HG03135 (cell line): ENCODE results near the gene CREB3.
A peak's percentile ranks its signal among the peaks of the same experiment; 100 is the strongest.

Experiments
- ATAC-seq: cut with Tn5 transposase; IDR thresholded peaks from one replicate; pipeline ENCODE4 v1.9.1; 2021; ENCODE audit warnings: mild to moderate bottlenecking, moderate library complexity; ENCODE audit not compliant: unreplicated experiment

Gene CREB3

GRCh38 chr9:35725362-35725761, 7.1 kb upstream of the CREB3 start:
- ATAC-seq: no peak

DNA sequence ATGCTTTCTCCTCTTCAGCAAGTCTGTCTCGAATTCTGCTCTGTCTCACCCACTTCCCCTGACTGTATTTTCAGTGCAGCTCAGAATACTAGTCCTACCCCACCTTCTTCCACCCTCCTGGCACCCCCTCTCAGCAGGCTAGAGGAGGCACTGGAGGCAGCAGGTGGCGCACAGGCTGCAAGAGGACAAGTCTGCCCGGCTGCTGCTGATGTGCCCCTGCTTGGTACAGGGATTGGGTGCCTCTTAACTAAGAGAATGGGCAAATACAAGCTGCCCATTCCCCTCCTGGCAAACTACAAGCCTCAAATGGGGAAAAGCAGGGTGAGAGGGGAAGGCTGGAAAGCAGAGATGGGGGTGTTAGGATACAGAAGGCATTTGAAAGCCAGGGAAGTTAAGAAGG, 5.5 kb upstream of the CREB3 start:
- no peak for ATAC-seq

DNA sequence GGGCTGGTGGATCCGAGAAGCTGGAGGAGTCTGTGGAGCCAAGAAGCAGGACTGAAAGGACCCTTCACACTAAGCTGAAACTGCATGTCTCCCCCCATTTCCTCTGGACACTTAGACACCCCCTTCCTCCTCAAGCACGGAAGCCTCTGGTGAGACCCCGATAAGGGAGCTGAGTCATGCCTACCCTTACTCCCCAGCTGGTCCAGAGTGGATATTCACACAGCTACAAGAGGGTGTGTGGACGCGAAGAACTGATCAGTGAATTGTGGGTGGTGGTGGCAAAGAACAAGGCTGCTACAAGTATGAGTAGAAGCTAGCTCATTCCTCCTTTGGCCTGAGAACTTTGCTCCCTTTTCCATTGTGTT, 4.8 kb upstream of the CREB3 start:
- ATAC-seq: no peak

- no peak for ATAC-seq
Observed at GRCh38 chr9:35728041-35728971, 4.2 kb upstream of the CREB3 start.

GRCh38 chr9:35729101-35729500, 3.4 kb upstream of the CREB3 start:
- ATAC-seq: no peak

GRCh38 chr9:35729700-35730485, 2.6 kb upstream of the CREB3 start:
- no peak for ATAC-seq

GRCh38 chr9:35730486-35730854, 2.0 kb upstream of the CREB3 start:
- no peak for ATAC-seq

DNA sequence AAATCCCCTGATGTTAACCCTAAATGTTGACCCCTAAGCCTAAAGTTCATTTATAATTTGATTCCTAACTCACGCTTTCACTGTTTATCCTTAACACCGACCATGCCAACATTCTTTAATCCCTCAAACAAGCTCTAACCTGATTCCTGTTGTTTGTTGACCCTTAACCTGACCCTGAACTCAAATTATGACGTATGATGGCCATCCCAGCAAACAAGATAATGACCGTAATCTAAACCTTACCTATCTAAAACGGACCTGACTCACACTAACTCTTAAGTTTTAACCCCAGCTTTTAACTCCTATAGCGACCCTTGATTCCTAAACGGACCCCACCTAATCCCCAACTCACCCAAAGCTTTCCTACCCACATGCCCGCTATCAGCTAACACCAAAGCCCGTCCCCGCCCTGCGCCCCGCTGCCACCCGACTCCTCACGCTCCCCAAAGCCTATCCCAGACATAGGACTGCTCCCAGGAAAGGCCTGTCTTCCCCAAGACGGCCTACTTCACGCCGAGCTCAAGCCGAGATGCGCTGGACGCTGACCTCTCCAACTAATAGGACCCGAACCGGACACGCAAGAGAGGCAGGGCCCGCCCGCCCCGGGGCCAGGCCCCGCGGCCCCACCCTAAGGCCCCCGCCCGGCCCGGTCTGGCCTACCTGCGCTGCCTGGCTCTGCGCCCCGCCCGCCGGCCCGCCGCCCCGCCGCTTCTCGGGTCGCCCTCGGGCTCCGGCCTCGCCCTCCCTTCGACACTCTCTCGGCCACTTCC, 866 bp upstream of the CREB3 start:
- no peak for ATAC-seq

DNA sequence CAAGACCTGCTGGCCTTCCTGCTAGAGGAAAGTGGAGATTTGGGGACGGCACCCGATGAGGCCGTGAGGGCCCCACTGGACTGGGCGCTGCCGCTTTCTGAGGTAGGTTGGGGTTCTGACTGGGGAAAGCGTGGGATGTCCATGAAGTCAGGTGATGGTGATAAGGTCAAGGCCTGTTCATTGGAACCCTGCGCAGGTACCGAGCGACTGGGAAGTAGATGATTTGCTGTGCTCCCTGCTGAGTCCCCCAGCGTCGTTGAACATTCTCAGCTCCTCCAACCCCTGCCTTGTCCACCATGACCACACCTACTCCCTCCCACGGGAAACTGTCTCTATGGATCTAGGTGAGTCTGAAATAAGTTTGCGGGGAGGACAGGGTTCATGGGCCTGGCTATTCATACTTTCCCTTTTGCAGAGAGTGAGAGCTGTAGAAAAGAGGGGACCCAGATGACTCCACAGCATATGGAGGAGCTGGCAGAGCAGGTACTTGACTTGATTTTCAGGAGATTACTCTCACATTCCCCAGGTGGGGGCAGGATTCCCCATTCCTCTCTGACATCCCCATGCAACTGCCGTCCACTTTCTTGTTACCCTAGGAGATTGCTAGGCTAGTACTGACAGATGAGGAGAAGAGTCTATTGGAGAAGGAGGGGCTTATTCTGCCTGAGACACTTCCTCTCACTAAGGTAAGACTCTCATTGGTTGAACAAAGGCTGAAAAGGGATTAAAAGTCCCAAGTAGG, 505 bp downstream of the CREB3 start:
- peak; percentile 7 for ATAC-seq

- no peak for ATAC-seq
Observed at GRCh38 chr9:35734096-35734495, 1.6 kb downstream of the CREB3 start.

DNA sequence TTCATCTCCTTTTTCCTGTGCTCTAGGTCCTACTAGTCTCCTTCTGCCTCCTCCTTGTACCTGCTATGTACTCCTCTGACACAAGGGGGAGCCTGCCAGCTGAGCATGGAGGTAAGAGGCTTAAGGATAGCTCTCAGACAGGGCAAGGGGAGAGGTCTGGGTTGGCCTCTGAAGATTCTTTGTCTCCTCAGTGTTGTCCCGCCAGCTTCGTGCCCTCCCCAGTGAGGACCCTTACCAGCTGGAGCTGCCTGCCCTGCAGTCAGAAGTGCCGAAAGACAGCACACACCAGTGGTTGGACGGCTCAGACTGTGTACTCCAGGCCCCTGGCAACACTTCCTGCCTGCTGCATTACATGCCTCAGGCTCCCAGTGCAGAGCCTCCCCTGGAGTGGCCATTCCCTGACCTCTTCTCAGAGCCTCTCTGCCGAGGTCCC, 3.8 kb downstream of the CREB3 start:
- ATAC-seq: no peak

DNA sequence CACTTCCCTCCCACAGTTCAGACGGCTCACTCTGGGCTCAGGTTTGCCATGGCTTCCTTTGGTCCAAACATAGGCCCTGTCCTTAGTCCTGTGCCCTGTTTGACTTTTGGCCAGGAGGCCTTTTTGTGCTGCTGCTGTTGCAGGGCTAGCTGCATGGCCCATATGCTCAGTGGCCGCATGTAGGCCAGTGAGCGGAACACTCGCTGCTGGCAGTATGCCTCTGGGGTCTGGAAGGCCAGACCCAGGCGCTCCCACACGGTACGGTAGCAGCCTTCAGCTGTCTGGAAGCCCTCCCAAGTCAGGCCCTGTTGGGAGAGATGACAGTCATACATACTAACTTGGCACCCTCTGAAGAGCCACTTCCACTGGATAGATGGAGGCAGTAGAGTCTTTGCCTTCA, 4.7 kb downstream of the CREB3 start:
- no peak for ATAC-seq

- no peak for ATAC-seq
Observed at GRCh38 chr9:35738186-35738585, 5.7 kb downstream of the CREB3 start.

DNA sequence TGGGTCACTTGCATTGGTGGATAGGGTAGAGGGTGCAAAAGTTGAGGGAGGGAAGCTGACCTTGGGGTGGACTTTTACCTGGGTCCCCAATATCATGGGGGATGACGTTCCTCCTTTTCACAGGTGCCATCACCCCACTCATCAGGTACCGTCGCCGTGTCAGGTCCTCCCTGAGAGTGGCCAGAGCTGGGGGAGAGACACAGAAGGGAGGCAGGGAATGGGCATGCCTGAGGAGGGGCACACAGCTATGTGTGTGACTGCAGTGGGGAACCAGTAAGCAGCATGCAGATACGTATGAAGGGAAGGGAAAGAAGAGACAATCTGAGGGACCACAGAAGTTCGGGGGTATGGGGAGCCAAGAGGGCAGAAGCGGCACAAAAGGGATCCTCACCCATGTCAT, 6.5 kb downstream of the CREB3 start:
- ATAC-seq: no peak

DNA sequence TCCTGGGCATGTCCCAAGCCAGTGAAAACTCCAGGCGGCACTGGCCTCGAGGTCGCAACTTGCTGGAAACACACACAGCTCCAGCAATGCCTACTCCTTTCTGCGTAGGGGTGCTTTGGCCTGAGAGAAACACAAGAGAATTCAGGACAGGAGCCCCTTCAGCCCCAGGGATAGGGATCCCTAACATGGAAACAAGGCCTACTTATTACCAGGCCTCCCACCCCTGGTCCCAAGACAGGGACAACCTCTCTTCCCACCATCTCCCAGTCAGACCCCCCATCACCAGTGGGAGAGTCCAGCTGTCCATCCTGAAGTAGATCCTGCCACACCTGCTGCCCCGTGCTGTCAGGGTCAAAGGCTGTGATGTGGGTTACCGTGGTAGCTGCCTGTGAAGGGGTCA, 7.8 kb downstream of the CREB3 start:
- ATAC-seq: no peak

DNA sequence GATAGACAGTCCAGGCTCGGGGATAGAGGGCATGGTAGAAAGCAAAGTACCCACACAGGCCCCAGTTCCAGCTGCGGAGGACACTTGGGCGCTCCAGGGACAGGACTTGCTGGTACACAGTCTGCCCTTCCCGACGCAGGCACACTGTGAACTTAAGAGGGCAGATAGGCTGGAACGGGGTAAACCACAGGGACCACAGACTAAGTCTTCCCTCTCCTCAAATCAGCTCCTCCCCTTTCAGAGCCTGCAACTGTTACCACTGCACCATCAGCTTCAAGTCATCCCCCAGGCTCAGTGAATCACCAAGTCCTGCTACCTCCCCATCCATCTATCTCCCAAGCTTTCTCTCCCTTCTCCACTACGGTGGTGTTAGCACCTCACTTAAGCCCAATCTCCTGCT, 9.3 kb downstream of the CREB3 start:
- ATAC-seq: no peak

GRCh38 chr9:35743452-35743851, 11.0 kb downstream of the CREB3 start:
- ATAC-seq: no peak

DNA sequence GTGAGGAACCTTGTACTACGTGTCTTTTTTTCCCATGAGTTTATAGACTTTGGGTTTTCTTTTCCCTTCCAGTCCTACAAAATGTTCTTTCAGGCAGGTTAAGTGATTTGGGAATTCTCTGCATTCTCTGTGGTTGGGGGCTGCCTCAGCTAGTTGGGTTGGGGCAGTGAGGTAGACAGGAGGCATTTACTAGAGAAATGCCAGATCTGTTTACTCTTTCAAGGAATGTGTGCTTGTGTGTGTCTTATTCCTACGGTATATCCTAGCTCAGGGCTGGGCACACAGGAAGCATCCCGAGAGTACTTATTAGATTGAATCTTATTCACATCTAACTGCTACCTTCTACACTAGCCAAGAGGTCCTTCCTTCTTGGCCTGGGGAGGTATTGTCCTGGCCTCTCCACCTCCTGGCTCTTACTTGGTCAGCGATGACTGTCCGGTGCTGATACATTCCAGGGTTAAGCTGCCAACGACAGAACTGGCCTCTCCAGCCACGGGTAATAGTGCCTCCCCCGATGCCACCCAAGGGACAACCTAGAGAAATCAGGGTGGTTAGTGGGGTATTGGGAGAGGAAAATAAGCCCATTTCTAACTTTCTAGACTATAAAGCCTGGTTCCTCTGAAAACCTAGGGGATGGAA, 11.5 kb downstream of the CREB3 start:
- ATAC-seq: no peak

DNA sequence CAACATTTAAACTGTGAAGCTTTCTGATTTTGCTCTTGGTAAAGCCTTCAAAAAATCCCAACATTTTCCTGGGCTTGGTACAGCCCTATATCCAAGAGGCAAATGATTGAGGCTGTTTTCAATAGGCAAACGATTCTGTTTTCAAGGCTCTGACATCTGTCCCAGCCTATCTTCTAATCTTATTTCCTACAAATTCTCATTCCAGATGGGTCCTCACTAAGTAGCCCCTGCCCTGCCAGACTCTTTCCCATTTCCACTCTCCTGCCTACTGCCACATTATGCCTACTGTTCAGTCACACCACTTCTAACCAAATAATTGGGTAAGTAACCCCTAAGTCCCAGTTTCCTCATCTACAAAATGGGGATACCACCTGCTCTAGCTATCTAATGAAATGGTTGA, 13.1 kb downstream of the CREB3 start:
- no peak for ATAC-seq

DNA sequence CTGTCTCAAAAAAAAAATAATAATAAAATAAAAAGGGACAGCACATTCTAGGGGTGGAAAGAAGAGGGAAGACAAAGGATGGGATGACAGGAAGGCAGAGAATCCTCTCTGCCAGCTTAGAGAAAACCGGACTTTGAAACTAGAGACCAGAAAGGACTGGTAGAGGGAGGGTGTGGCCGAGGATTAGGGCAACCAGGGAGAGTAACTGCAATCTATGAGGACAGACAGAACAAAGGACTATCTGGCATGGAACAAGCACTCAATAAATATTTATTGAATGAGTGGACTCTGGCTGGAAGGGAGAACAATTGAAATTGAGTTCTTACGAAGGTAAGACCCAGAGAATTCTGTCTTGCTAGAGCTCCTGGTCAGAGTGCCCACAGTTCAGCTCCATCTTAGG, 14.1 kb downstream of the CREB3 start:
- ATAC-seq: no peak
